Measurements from ENCODE around the gene PHKA2.

The PHKA2 gene

GRCh38 chrX:18890724-18891547 lies 93.0 kb downstream of the PHKA2 start:
- no peak for DNase-seq (ENCODE audit: low read depth in 4 of 4, low spot score in 1 of 4)

DNA sequence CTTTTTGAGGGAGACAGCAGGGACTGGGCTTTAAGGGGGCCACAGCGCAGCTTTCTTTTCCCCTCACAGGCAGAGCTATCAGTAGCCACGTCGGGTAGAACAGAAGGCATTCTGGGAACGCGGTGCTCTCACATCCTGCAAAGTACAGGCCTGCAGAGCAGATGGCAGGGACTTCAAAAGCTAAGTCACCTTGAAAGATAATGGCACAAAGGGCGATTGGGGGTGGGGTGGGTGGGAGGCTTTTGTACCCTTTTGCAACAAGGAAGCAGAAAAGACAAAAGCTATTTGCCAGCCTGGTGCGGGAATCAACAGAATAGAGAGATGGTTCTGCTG lies 93.9 kb downstream of the PHKA2 start:
- no peak for DNase-seq (ENCODE audit: low read depth in 4 of 4, low spot score in 1 of 4)

DNA sequence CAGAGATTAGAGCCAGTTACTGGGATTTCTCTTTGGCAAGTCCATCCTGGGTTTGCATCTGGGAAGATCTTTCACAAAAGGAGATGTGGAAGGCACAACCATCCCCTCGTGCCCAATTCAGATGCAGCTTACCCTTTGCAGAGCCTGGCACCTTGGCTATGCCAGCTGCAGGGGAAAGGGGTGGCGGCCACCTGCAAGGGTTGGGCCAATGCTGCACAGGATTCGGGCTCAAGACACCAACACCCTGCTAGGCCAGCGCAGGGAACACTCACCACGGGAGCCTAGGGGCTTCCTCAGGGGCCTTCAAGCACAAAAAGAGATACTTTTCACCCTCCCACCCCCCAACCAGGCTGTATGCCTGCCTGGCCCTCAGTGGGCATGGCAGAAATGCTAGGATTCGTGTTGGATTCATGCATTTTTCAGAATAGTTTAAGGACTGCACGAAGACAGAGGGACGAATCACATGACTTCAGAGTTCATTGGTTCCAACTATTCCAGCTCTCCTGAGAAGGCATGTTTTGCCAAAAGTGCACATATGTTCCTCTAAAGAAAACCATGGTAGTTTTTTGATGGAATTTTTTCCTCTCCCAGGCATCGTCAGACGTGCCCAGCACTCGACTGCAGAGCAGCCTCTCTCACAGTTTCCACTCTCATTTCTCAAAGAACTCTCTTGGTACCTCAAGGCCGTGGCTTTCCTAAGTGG lies 94.4 kb downstream of the PHKA2 start:
- DNase-seq (ENCODE audit: low read depth in 4 of 4, low spot score in 1 of 4): no peak

DNA sequence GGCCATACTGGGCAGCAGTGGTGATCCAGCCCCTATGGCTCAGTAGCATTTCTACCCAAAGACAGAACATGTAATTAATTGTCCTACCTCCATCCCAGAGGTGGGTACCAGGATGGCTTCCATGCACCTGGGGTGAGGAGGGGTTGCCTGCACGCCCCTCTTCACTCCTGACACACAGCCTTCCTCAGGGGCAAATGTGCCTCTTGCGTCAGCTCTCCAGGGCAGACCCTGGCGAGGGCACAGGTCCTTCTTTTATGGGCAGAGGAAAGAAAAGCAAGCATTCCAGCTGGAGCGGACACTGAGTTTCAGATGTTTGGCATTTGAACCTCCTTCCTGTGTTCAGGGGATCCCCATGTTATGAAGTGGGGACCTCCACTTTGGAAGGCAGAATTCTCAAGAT lies 95.6 kb downstream of the PHKA2 start:
- DNase-seq (ENCODE audit: low read depth in 4 of 4, low spot score in 1 of 4): no peak

DNA sequence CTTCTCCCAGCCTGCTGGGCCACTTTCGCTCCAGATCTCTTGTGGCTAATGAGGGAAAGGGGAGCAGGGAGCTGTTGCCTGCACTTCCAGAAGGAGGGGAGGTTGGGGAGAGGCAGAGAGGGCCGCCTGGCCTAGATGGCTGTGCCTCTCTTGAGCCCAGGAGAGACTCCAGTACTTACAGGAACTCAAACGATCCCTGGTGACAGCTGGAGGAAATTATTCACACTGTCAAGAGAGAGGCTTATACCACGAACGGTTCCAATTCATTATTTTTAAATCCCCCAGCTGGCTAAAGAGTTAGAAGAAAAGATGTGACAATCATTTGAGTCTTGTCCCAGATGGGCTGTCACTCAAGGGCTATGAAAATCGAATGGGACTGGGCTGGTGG lies 96.1 kb downstream of the PHKA2 start:
- DNase-seq (ENCODE audit: low read depth in 4 of 4, low spot score in 1 of 4): no peak

DNA sequence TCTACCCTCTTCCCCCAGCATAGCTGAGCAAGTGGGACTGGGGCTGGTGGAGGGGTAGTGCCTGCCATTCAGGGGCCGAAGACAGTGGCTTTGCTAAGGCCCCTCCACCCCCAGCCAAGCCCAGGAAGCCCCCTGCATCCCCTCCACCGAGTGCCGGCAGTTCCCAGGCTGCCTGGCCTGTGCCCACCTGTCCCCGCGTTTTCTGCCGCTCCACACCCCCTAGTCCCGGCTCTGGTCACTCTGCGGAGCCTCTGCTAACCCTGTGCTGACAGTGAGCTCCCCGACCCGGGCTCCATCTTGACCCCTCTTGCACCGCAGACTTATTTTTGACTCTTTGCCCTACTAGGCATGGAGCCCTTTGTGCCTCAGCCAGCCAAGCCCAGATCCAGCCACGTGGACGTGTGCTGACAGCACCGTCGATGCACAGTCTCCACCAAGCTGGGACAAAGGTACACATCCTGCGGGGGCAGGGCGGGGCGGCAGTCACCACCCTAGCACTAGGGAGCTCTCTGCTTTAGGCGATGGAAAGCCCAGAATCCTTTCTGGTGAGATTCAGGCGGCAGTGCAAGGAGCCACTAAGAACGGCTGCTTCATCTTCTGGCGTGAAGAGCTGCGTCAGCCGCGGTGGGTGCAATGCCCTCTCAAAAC lies 96.6 kb downstream of the PHKA2 start:
- DNase-seq (ENCODE audit: low read depth in 4 of 4, low spot score in 1 of 4): no peak

- DNase-seq (ENCODE audit: low read depth in 4 of 4, low spot score in 1 of 4): peak in 1 of 4 experiments; percentile 37
These were observed 97.4 kb downstream of the PHKA2 start for GRCh38 chrX:18886344-18887161.

- no peak for DNase-seq (ENCODE audit: low read depth in 4 of 4, low spot score in 1 of 4)
These were observed 97.9 kb downstream of the PHKA2 start for GRCh38 chrX:18886005-18886343.

GRCh38 chrX:18885328-18886004 lies 98.4 kb downstream of the PHKA2 start:
- DNase-seq (ENCODE audit: low read depth in 4 of 4, low spot score in 1 of 4): no peak

- DNase-seq (ENCODE audit: low read depth in 4 of 4, low spot score in 1 of 4): no peak
These were observed 99.0 kb downstream of the PHKA2 start for GRCh38 chrX:18884916-18885315.

DNA sequence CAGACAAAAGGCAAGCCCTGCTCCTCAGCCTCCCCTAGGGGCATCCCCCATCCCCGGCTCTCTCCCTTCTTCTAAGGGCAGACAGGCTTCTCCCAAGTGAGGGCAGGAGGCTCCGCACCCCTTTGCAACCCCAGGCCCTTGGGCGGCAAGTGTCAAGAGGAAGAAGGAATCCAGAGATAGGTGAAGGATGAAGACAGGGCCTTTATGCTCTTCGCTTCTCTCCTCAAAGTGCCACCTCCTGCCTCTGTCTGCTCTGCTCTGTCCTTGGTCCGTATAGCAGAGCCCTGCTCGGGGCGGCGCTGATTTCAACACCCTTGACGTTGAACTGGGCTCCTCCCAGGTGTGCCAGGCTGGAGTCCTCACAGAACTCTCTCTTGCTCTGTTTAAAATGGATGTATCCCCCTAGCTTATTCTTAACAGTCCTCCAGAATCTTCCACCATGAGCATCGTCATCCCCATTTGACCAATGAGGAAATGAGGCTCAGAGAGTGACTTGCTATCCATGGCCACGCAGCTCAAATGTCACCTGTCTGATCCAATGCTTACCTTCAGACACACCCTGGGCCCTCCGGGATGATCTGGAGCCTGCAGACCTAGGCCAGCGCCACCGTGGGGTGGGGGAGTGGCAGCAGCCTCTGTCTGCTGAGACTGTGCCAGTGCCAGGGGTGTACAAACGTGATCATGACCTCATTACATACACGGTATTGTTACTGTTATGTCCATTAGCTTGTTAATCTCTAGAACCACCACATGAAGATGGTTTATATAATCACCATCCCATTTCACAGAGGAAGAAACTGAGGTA lies 99.8 kb downstream of the PHKA2 start:
- DNase-seq (ENCODE audit: low read depth in 4 of 4, low spot score in 1 of 4): no peak

- DNase-seq (ENCODE audit: low read depth in 4 of 4, low spot score in 1 of 4): no peak
These were observed 100.5 kb downstream of the PHKA2 start for GRCh38 chrX:18883234-18883960.

DNA sequence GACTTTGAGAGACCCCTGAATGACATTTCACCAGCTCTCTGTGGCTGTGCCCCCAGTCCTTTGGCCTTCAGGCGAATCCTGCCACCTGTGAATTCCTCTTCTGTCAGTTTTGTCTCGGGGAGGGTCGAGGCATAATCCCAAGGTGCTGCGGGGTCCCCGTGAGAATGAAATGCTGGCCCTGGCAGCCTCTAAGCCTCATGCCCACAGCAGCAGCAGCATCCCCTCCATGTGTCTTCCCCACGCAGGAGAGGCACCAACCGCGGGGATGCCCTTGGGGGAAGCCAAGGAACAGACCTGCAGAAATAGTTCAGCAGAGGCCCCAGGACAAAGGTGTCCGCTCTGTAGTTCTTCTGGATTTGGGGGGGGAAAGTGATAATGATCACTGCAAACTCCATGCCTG lies 104.8 kb downstream of the PHKA2 start:
- DNase-seq (ENCODE audit: low read depth in 4 of 4, low spot score in 1 of 4): no peak

DNA sequence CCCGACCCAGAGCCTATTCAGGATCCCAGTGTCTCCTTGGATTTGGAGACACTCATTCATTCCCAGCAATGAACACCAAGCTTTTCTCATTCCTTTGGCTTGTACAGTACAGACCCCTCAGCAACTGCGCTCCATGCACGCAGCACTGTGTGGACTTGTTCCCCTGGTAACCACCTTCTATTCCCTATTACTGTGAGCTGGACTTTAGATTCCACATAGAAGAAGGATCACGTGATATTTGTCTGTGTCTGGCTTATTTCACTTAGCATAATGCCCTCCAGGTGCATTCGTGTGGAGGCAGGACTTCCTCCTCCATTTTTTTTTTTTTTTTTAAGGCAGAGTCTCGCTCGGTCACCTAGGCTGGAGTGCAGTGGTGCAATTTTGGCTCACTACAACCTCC lies 106.4 kb downstream of the PHKA2 start:
- no peak for DNase-seq (ENCODE audit: low read depth in 4 of 4, low spot score in 1 of 4)

- no peak for DNase-seq (ENCODE audit: low read depth in 4 of 4, low spot score in 1 of 4)
These were observed 108.5 kb downstream of the PHKA2 start for GRCh38 chrX:18875256-18875878.

DNA sequence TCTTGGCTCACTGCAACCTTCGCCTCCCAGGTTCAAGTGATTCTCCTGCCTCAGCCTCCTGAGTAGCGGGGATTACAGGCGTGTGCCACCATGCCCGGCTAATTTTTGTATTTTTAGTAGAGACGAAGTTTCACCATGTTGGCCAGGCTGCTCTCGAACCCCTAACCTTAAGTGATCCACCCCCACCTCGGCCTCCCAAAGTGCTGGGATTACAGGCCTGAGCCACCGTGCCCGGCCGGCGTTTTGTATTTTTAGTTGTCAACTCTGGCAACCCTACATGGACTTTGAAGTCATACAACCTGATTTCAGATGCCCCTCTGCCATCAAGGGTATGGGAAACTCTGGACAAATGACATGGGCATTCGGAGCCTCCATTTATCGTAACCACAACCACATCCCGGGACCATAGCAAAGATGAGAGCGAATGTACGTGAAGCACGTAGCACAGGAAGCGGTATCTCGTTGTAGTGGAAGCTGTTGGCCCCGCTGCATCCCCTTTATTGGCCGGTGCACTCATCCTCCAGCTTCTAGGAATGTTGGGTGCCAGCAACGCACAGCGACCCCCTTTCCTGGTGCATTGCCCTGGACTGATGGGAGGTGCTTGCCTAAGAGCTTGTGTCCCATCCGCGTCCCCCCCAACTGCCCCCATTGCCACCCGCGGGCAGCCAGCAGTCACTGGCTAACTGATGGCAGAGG lies 109.2 kb downstream of the PHKA2 start:
- no peak for DNase-seq (ENCODE audit: low read depth in 4 of 4, low spot score in 1 of 4)

- no peak for DNase-seq (ENCODE audit: low read depth in 4 of 4, low spot score in 1 of 4)
These were observed 110.1 kb downstream of the PHKA2 start for GRCh38 chrX:18873836-18874235.

GRCh38 chrX:18873189-18873791 lies 110.6 kb downstream of the PHKA2 start:
- DNase-seq (ENCODE audit: low read depth in 4 of 4, low spot score in 1 of 4): no peak
